CD14-positive monocyte (primary cell): ENCODE results near the gene BRD9. TPM values are rescaled to one million over a fixed set of nuclear protein-coding genes. Genes with fewer than 3 reads are reported as not detected.
"Not testable (repeated sequence)": the region's sequence is repeated elsewhere in the genome, so short reads cannot be mapped to it uniquely, and the experiment has no call there.

Experiments
- DNase-seq, 3 donors: peaks; one replicate each; pipeline ENCODE4 v3.0.0-alpha.2; 2011 to 2022
- H2AFZ ChIP-seq: 2 replicates; pipeline ENCODE4 v1.6.0; 2012; ENCODE audit warnings: mild to moderate bottlenecking, low read depth, low read length, inconsistent platforms; ENCODE audit not compliant: insufficient read depth, poor library complexity, severe bottlenecking
- H3K27ac ChIP-seq, 2 donors: 1 replicate in 1 of 2; 2 replicates in 1 of 2; pipeline ENCODE4 v1.5.1; 2012 to 2013; ENCODE audit warnings: low read length in 2 of 2, control low read depth in 1 of 2, inconsistent platforms in 1 of 2, low read depth in 1 of 2, mild to moderate bottlenecking in 1 of 2
- H3K27me3 ChIP-seq, 2 donors: one replicate each; pipeline versions ENCODE4 v1.6.0 to v1.6.1; 2011 to 2013; ENCODE audit warnings: low read length in 2 of 2; ENCODE audit not compliant: control insufficient read depth in 2 of 2, insufficient read depth in 2 of 2
- H3K36me3 ChIP-seq, 2 donors: replicated peaks in 1 of 2; 1 replicate in 1 of 2; 2 replicates in 1 of 2; pipeline versions ENCODE4 v1.5.1 to v1.6.1; 2012 to 2013; ENCODE audit warnings: low read length in 2 of 2, control low read depth in 1 of 2, inconsistent platforms in 1 of 2, mild to moderate bottlenecking in 1 of 2; ENCODE audit not compliant: insufficient read depth in 2 of 2, control insufficient read depth in 1 of 2
- H3K4me1 ChIP-seq, 2 donors: 1 replicate in 1 of 2; 2 replicates in 1 of 2; pipeline versions ENCODE4 v1.5.1 to v1.6.1; 2012 to 2013; ENCODE audit warnings: low read length in 2 of 2, control low read depth in 1 of 2, inconsistent platforms in 1 of 2, mild to moderate bottlenecking in 1 of 2, moderate library complexity in 1 of 2; ENCODE audit not compliant: insufficient read depth in 2 of 2, control insufficient read depth in 1 of 2
- H3K4me2 ChIP-seq: replicated peaks from 2 replicates; pipeline ENCODE3; 2012; ENCODE audit warnings: low read length, moderate library complexity, mild to moderate bottlenecking; ENCODE audit not compliant: poor library complexity, severe bottlenecking; ENCODE audit errors: extremely low read depth
- H3K4me3 ChIP-seq, 3 experiments: fragments of 200-600 bp in 1 of 3; sonication (generic) in 1 of 3; replicated peaks in 1 of 3; 1 replicate in 2 of 3; 2 replicates in 1 of 3; pipeline ENCODE4 v1.5.1; 2011 to 2013; ENCODE audit warnings: low read length in 3 of 3, mild to moderate bottlenecking in 3 of 3, control low read depth in 2 of 3, low read depth in 2 of 3, inconsistent platforms in 1 of 3, moderate library complexity in 1 of 3
- H3K79me2 ChIP-seq: 2 replicates; pipeline ENCODE4 v1.6.0; 2012; ENCODE audit warnings: mild to moderate bottlenecking, control low read depth, inconsistent platforms, low read length, moderate library complexity; ENCODE audit not compliant: insufficient read depth
- H3K9ac ChIP-seq: 2 replicates; pipeline ENCODE4 v1.6.0; 2017; ENCODE audit warnings: low read length, mild to moderate bottlenecking; ENCODE audit not compliant: insufficient read depth, poor library complexity, severe bottlenecking
- H3K9me3 ChIP-seq, 2 donors: replicated peaks in 1 of 2; 1 replicate in 1 of 2; 2 replicates in 1 of 2; pipeline versions ENCODE4 v1.5.1 to v1.6.1; 2012 to 2013; ENCODE audit warnings: low read length in 2 of 2, control low read depth in 1 of 2; ENCODE audit not compliant: control insufficient read depth in 1 of 2, insufficient read depth in 1 of 2
- H4K20me1 ChIP-seq: 2 replicates; pipeline ENCODE4 v1.6.0; 2012; ENCODE audit warnings: mild to moderate bottlenecking, low read length, control low read depth, moderate library complexity; ENCODE audit not compliant: insufficient read depth
- H3K27ac Mint-ChIP-seq, 7 donors: one replicate each; pipeline ENCODE4 v1.8.0; 2020; ENCODE audit warnings: mild to moderate bottlenecking in 7 of 7, mixed read lengths in 7 of 7, moderate library complexity in 6 of 7, inconsistent platforms in 2 of 7
- H3K27me3 Mint-ChIP-seq, 3 donors: one replicate each; pipeline ENCODE4 v1.8.0; 2021 to 2022; ENCODE audit warnings: low read depth in 3 of 3, mild to moderate bottlenecking in 3 of 3, mixed read lengths in 3 of 3, moderate library complexity in 3 of 3, inconsistent platforms in 1 of 3
- H3K36me3 Mint-ChIP-seq, 2 donors: one replicate each; pipeline ENCODE4 v1.8.0; 2020; ENCODE audit warnings: mixed read lengths in 2 of 2, inconsistent platforms in 1 of 2, mild to moderate bottlenecking in 1 of 2
- H3K4me1 Mint-ChIP-seq: one replicate; pipeline ENCODE4 v1.8.0; 2020; ENCODE audit warnings: mild to moderate bottlenecking, mixed read lengths
- H3K4me3 Mint-ChIP-seq, 2 donors: one replicate each; pipeline ENCODE4 v1.8.0; 2020; ENCODE audit warnings: mild to moderate bottlenecking in 2 of 2, mixed read lengths in 2 of 2, moderate library complexity in 1 of 2
- H3K9me3 Mint-ChIP-seq, 7 donors: one replicate each; pipeline ENCODE4 v1.8.0; 2020 to 2022; ENCODE audit warnings: mixed read lengths in 7 of 7, mild to moderate bottlenecking in 6 of 7, moderate library complexity in 6 of 7, inconsistent platforms in 2 of 7
- WGBS: methylation state at CpG from one replicate; pipeline ENCODE4 v1.1.5; 2013; ENCODE audit warnings: missing lambda C conversion rate; ENCODE audit not compliant: insufficient coverage; 5-methylcytosine and 5-hydroxymethylcytosine counted together
- intact Hi-C, 2 donors: fragments of 100-400 bp; cut with micrococcal nuclease; formaldehyde crosslinking; loops; one replicate each; pipeline versions ENCODE4 v1.15.0 to v1.15.1; 2023
- polyA plus RNA-seq, 3 donors: library from polyadenylated mRNA; depleted of rRNA in 1 of 3; unstranded in 2 of 3; stranded (reverse) in 1 of 3; fragments of 300-500 nt in 2 of 3; fragments of >200 nt in 1 of 3; fragmentation: Illumina TruSeq in 2 of 3; gene quantifications; 1 replicate in 2 of 3; 2 replicates in 1 of 3; pipeline ENCODE4 v1.2.3, GENCODE V29; 2012 to 2021

Gene BRD9
- polyA plus RNA-seq, 3 donors = 5.3 to 22.7 (median 9.3) TPM

GRCh38 chr5:840118-840973 is 52.3 kb downstream of the BRD9 start:
- WGBS = 92% methylated on average over 18 of the region's 21 CpGs
- H3K9ac ChIP-seq, H3K79me2 ChIP-seq, H3K9me3 ChIP-seq, H3K4me1 Mint-ChIP-seq, H3K36me3 Mint-ChIP-seq, H3K27ac Mint-ChIP-seq, H4K20me1 ChIP-seq, H3K4me3 Mint-ChIP-seq, DNase-seq, H3K4me3 ChIP-seq, H3K4me1 ChIP-seq, H3K27ac ChIP-seq, H3K4me2 ChIP-seq, H2AFZ ChIP-seq, H3K36me3 ChIP-seq, H3K9me3 Mint-ChIP-seq, H3K27me3 ChIP-seq: not testable (repeated sequence)
- H3K27me3 Mint-ChIP-seq = peaks cover 2 to 12% (median 3%) of the 10 kb centered on the region in 3 donors
- intact Hi-C loops = loop anchor here in 1 of 2 donors (5.0 kb wide), 1 partner anchor 78 kb away; no protein-coding TSS in a partner anchor

GRCh38 chr5:838431-838851 is 54.2 kb downstream of the BRD9 start:
- H3K4me2 ChIP-seq, intact Hi-C loops, H3K79me2 ChIP-seq, H3K36me3 Mint-ChIP-seq, H4K20me1 ChIP-seq, H3K4me1 ChIP-seq, H2AFZ ChIP-seq, H3K4me3 ChIP-seq, H3K36me3 ChIP-seq, H3K9me3 ChIP-seq, H3K9me3 Mint-ChIP-seq, H3K27ac ChIP-seq, H3K4me3 Mint-ChIP-seq, H3K27ac Mint-ChIP-seq, H3K9ac ChIP-seq, DNase-seq, H3K27me3 ChIP-seq, H3K4me1 Mint-ChIP-seq: not testable (repeated sequence)
- 94% methylated on average over 9 of the region's 10 CpGs for WGBS
- peaks cover 0 to 13% (median 2%) of the 10 kb centered on the region in 3 donors for H3K27me3 Mint-ChIP-seq

GRCh38 chr5:837621-838121 is 54.9 kb downstream of the BRD9 start:
- H3K27me3 ChIP-seq, H3K79me2 ChIP-seq, H3K4me1 ChIP-seq, H3K4me1 Mint-ChIP-seq, H3K4me3 ChIP-seq, H3K36me3 Mint-ChIP-seq, H3K9ac ChIP-seq, H3K9me3 Mint-ChIP-seq, H4K20me1 ChIP-seq, H3K4me2 ChIP-seq, intact Hi-C loops, H3K9me3 ChIP-seq, H3K36me3 ChIP-seq, H3K27ac ChIP-seq, H3K27ac Mint-ChIP-seq, H3K4me3 Mint-ChIP-seq, H2AFZ ChIP-seq, DNase-seq: not testable (repeated sequence)
- H3K27me3 Mint-ChIP-seq = peaks cover 0 to 13% (median 2%) of the 10 kb centered on the region in 3 donors
- WGBS = 87% methylated on average over 4 of the region's 14 CpGs

GRCh38 chr5:835933-836612 is 56.5 kb downstream of the BRD9 start:
- 11% methylated on average over 5 of the region's 7 CpGs for WGBS
- H3K9me3 ChIP-seq, H3K4me1 Mint-ChIP-seq, H3K36me3 ChIP-seq, H3K27ac Mint-ChIP-seq, H3K4me1 ChIP-seq, H3K79me2 ChIP-seq, H3K27me3 ChIP-seq, H3K27ac ChIP-seq, H4K20me1 ChIP-seq, H3K36me3 Mint-ChIP-seq, H3K9me3 Mint-ChIP-seq, H3K4me3 Mint-ChIP-seq, H3K9ac ChIP-seq, DNase-seq, intact Hi-C loops, H3K4me3 ChIP-seq, H2AFZ ChIP-seq, H3K4me2 ChIP-seq: not testable (repeated sequence)
- peaks cover 0 to 13% (median 4%) of the 10 kb centered on the region in 3 donors for H3K27me3 Mint-ChIP-seq
